Measurements from ENCODE around the gene ZMYND11.

The ZMYND11 gene

GRCh38 chr10:201328-201771, 66.1 kb downstream of the ZMYND11 start:
- DNase-seq: no peak

- no peak for DNase-seq
Measured at GRCh38 chr10:208616-209015, 73.4 kb downstream of the ZMYND11 start.

GRCh38 chr10:209357-209756, 74.1 kb downstream of the ZMYND11 start:
- no peak for DNase-seq

- DNase-seq: no peak
Measured at GRCh38 chr10:210297-210696, 75.0 kb downstream of the ZMYND11 start.

- DNase-seq: no peak
Measured at GRCh38 chr10:215444-215843, 80.2 kb downstream of the ZMYND11 start.

GRCh38 chr10:218798-219197, 83.5 kb downstream of the ZMYND11 start:
- DNase-seq: no peak

GRCh38 chr10:219731-220472, 84.6 kb downstream of the ZMYND11 start:
- DNase-seq: no peak

- no peak for DNase-seq
Measured at GRCh38 chr10:224571-224970, 89.3 kb downstream of the ZMYND11 start.

- DNase-seq: no peak
Measured at GRCh38 chr10:226018-226417, 90.8 kb downstream of the ZMYND11 start.

- no peak for DNase-seq
Measured at GRCh38 chr10:227014-227413, 91.8 kb downstream of the ZMYND11 start.

GRCh38 chr10:228366-228765, 93.1 kb downstream of the ZMYND11 start:
- DNase-seq: no peak

GRCh38 chr10:230758-231157, 95.5 kb downstream of the ZMYND11 start:
- no peak for DNase-seq

GRCh38 chr10:232061-232460, 96.8 kb downstream of the ZMYND11 start:
- DNase-seq: no peak

GRCh38 chr10:232878-233277, 97.6 kb downstream of the ZMYND11 start:
- no peak for DNase-seq

GRCh38 chr10:234708-235406, 99.6 kb downstream of the ZMYND11 start:
- DNase-seq: no peak

GRCh38 chr10:235915-236314, 100.7 kb downstream of the ZMYND11 start:
- DNase-seq: no peak

GRCh38 chr10:239109-239508, 103.9 kb downstream of the ZMYND11 start:
- DNase-seq: no peak

GRCh38 chr10:241451-241850, 106.2 kb downstream of the ZMYND11 start:
- DNase-seq: no peak

GRCh38 chr10:241966-242643, 106.8 kb downstream of the ZMYND11 start:
- no peak for DNase-seq

- DNase-seq: no peak
Measured at GRCh38 chr10:244227-244626, 109.0 kb downstream of the ZMYND11 start.

GRCh38 chr10:246431-246830, 111.2 kb downstream of the ZMYND11 start:
- no peak for DNase-seq

GRCh38 chr10:247480-247879, 112.2 kb downstream of the ZMYND11 start:
- DNase-seq: no peak

GRCh38 chr10:248307-248706, 113.1 kb downstream of the ZMYND11 start:
- no peak for DNase-seq

- DNase-seq: no peak
Measured at GRCh38 chr10:251982-252582, 116.8 kb downstream of the ZMYND11 start.
